Activated CD4-positive, CD25-positive, alpha-beta regulatory T cell treated with anti-CD3 and anti-CD28 coated beads, Interleukin-2, amount 50 U/mL, for 16 hours (primary cell): ENCODE measurements around the gene FHDC1.

Source experiments
- DNase-seq: peaks from one replicate; pipeline ENCODE4 v3.0.0-alpha.2; 2020; ENCODE audit warnings: low read depth, low spot score

FHDC1 gene

GRCh38 chr4:152936446-152937335 is 568 bp downstream of the FHDC1 start:
- DNase-seq = no peak

GRCh38 chr4:152937336-152938236 is 1.5 kb downstream of the FHDC1 start:
- DNase-seq = no peak

DNA sequence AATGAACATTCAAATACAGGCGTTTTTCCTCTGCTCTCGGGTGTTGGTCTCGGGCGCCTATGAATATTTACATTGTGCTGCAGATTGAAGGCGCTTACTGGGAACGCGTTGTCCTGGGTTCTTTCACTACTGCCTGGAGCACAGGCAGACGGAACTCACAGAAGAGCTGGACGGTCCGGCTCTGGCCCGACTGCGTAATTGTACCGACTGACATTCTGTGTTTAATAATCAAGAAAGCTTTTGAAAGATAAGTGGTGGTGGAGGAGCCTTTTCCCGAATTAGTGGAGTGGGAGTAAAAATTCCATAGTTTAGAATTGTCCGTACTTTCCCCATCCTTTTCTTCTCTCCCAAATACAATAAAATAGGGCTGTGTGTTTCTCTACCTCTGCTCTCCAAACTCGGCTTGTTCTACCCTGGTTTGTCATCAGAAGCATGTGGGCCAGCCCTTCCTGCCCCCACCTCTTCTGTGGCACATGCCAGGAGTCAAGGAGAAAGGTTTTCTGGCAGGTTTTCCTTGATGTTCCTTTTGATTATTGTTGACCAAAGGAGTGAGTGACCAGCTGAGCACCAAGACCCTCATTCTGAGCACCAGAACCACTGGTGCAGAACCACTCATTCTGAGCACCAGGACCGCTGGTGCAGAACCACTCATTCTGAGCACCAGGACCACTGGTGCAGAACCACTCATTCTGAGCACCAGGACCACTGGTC is 2.3 kb downstream of the FHDC1 start:
- no peak for DNase-seq

DNA sequence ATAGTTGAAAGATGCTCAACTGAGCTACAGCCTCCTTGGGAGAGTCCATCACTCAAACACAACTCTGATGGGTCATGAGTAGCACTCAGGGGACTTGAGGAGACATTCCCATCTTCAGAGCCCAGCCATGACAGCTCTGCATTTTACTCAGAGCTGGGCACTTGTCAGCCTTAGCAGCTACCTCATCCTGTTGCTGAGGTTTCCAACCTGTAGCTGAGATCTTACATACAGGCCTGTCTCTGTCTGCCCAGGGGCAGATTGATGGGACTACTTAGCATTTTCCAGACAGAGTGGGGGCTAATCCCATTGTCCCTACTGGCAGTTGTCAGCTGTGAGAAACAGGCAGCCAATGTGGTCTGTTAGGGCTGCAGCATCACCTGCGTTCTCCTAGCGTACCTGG is 3.5 kb downstream of the FHDC1 start:
- no peak for DNase-seq

DNA sequence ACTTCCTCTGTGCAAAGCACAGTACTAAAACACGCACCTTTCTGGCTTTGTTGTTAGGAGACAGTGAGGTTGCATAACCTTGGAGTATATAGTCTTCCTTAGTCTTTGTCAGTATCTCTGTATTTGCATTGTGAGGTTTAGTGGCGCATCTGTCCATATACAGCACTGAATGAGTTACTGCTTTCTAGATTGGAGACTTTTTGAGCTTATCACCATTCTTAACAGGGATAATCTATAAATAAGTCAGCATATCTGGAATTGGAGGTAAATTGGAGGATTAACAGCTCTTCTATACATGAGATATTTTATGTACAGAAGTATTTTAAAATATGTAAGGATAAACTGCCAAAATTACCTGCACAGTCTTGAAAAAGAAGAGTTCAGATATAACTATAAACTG is 4.3 kb downstream of the FHDC1 start:
- DNase-seq = no peak

DNA sequence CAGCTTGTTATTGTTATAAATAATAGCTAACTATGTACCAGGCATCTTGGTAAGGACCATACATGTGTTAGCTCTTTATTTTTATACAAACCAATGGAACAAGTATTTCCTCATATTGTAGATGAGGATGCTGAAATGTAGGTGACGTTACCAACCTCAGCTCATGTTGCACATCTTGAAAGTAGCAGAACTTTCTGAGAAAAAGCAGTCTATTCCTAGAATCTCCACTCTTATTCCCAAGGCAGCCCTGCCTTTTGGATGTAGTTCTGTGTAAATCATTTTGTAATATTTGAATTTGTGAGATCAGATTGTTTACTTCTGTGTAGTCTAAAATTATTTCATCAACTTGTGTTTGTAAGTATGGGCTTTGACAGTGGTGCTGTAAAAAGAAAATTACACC is 5.3 kb downstream of the FHDC1 start:
- no peak for DNase-seq

GRCh38 chr4:152942346-152942745 is 6.2 kb downstream of the FHDC1 start:
- no peak for DNase-seq

DNA sequence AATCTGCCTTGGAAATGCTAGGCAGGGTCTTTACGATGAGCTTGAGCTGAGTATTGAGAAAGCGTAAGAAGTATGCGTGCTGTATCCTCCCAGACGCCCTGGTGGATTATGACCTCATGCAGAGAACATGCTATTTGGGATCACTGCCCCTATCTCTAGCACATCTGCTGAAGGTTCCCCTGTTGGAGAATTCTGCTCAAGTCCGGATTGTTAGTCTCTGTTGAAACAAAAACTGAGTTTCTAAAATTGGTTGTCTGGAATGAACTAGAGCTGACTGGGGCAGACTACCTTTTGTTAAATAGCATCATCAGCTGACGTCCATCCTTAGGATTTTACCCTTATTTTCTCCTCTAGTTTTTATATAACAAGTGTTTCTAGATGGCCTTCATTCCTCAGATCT is 7.5 kb downstream of the FHDC1 start:
- DNase-seq = no peak

GRCh38 chr4:152944666-152945320 is 8.7 kb downstream of the FHDC1 start:
- DNase-seq = no peak

DNA sequence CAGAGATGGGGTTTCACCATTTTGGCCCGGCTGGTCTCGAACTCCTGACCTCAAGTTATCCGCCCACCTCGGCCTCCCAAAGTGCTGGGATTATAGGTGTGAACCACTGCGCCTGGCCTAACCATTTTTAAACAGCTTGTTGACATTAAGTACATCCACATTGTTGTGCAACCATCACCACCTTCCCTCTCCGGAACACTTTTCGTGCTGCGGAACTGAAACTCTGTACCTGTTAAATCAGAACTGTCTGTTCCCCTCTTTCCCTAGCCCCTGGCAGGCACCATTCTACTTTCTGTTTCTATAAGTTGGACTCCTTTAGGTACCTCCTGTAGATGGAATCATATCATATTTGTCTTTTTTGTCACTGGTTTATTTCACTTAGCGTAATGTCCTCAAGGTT is 9.5 kb downstream of the FHDC1 start:
- no peak for DNase-seq

- no peak for DNase-seq
Observed at GRCh38 chr4:152946446-152946845, 10.3 kb downstream of the FHDC1 start.

DNA sequence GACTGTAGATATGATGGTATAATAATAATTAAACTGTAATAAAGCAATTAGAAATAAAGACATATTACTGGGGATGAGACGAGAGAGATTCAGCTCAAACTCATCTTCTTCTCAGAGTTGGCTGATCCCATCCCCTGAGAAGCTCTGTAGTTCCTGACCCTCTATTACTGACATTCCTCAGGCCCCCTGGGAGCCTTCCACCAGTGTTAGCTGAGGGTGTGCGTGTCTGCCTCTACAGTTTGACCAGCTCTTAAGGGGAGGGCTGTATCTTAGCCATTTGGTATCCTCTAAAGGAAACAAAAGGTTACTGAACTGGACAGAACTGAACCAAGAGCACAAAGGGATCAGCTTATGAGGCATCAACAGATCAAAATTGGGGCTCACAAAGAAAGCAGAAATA is 11.2 kb downstream of the FHDC1 start:
- DNase-seq = no peak

GRCh38 chr4:152949930-152950329 is 13.8 kb downstream of the FHDC1 start:
- DNase-seq = no peak

DNA sequence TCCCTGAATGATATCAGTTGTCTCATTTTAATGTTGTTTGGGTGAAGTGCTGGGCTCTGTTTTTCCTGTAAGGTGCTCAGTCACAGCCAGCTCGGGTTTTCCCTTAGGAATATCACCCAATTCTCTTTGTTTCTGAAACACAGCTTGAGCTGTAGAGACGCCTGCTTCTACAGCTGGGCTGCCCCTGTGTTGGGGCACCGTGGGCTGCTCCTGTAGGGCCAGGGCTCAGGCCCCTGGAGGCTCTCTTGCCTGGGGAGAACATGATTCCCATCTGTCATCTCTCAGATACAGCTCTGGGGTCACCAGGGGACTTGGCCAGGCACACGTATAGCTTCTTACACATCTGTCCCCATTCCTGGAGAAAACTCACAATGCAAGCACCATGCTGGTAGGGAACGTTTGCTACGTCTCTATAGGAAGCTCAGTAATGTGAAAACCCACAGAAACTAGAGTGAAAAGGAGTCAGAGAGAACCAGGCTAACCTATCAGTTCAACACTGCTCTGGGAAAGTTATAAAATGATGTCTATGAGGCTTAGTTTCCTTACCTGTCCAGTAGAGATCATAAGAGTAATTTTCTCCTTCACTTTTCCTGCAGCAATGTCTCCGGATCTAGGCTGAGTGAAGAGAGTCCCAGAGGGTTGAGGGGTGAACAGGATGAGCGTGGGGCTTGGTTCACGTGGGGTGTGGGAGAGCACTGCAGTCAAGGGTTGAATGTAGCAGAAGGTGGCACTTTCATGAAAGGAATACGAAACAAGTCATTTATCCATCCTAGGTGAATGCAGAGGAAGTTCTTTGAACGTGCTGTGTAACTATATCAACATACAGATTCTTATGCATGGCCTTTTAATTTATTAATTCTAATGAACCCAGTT is 14.5 kb downstream of the FHDC1 start:
- DNase-seq = no peak

- no peak for DNase-seq
Observed at GRCh38 chr4:152951348-152951747, 15.2 kb downstream of the FHDC1 start.

- DNase-seq = no peak
Observed at GRCh38 chr4:152953514-152953913, 17.4 kb downstream of the FHDC1 start.

DNA sequence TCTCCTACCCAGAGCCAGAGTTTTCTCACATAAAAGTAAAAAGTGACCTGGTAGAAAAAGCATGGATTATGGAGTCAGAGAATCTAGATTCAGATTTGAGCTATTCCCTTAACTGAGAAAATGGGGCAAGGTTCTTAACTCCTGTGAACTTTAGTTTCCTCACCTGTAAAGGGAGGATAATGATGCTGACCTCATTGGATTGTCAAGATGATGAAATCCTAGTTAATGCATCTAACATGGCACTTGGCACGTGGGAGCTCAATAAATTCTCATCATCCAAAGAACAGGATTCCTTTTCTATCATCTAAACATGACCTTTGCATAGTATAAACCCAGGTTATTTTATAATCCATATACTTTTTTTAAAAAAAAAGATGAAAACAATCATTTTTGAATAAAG is 18.6 kb downstream of the FHDC1 start:
- DNase-seq = no peak

DNA sequence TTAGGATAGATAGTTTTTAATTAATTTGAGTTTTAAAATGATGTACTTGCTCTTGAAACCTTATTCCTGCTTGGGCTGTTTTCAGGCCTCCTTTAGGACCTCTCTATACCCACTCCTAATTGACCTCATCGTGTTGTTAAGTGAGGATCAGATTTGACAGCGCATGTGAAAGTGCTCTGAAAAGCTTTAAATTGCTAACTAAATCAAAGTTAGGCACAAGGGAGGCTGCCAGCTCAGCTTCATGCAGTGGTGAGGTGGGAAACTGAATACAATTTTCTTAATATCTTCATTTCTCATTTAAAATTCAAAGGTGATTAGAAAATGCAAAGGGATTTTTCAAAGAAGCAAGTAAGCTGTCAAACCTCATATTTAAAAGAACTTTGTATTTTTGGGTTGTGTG is 20.0 kb downstream of the FHDC1 start:
- DNase-seq = no peak

- DNase-seq = no peak
Observed at GRCh38 chr4:152956650-152957436, 20.7 kb downstream of the FHDC1 start.
